HepG2 (cell line): ENCODE results near the gene PFDN5. TPM values are rescaled to one million over a fixed set of nuclear protein-coding genes. Genes with fewer than 3 reads are reported as not detected.

Experiments used
- FOSL2 ChIP-seq: sonication (generic); formaldehyde crosslinking; IDR thresholded peaks from 2 replicates; pipeline ENCODE4 v1.4.0; 2020; ENCODE audit warnings: missing genetic modification reagents
- MXI1 ChIP-seq: IDR thresholded peaks from 3 replicates; pipeline ENCODE4 v1.6.1; 2012; ENCODE audit warnings: low read depth, low read length, inconsistent platforms, borderline replicate concordance
- POGZ ChIP-seq: sonication (generic); formaldehyde crosslinking; IDR thresholded peaks from 2 replicates; pipeline ENCODE4 v1.4.0; 2020; ENCODE audit warnings: mild to moderate bottlenecking, missing genetic modification reagents
- SP140L ChIP-seq: sonication (generic); formaldehyde crosslinking; IDR thresholded peaks from 2 replicates; pipeline ENCODE4 v1.4.0; 2020; ENCODE audit warnings: missing genetic modification reagents, borderline replicate concordance
- SUZ12 ChIP-seq: fragments of 150-350 bp; IDR thresholded peaks from 2 replicates; pipeline ENCODE4 v1.6.1; 2014; ENCODE audit warnings: low read depth, low read length
- TRAFD1 ChIP-seq: sonication (generic); formaldehyde crosslinking; IDR thresholded peaks from 2 replicates; pipeline ENCODE4 v1.5.1; 2020; ENCODE audit warnings: missing genetic modification reagents, mild to moderate bottlenecking, borderline replicate concordance
- ZKSCAN8 ChIP-seq: IDR thresholded peaks from 2 replicates; pipeline ENCODE4 v1.6.1; 2016; ENCODE audit warnings: borderline replicate concordance, missing genetic modification reagents, missing compliant biosample characterization
- ZNF142 ChIP-seq: sonication (generic); formaldehyde crosslinking; IDR thresholded peaks from 2 replicates; pipeline ENCODE4 v1.4.0; 2020; ENCODE audit warnings: missing genetic modification reagents
- ZNF180 ChIP-seq: sonication (generic); formaldehyde crosslinking; IDR thresholded peaks from 2 replicates; pipeline ENCODE4 v1.4.0; 2020; ENCODE audit warnings: low read depth, missing genetic modification reagents, borderline replicate concordance
- ZNF44 ChIP-seq: sonication (generic); formaldehyde crosslinking; IDR thresholded peaks from 2 replicates; pipeline ENCODE4 v1.5.1; 2020; ENCODE audit warnings: mild to moderate bottlenecking, missing genetic modification reagents
- ZNF503 ChIP-seq: sonication (generic); formaldehyde crosslinking; IDR thresholded peaks from 2 replicates; pipeline ENCODE4 v1.4.0; 2020; ENCODE audit warnings: missing genetic modification reagents
- ZNF720 ChIP-seq: sonication (generic); formaldehyde crosslinking; IDR thresholded peaks from 2 replicates; pipeline ENCODE4 v1.4.0; 2020; ENCODE audit warnings: missing genetic modification reagents
- ZNF740 ChIP-seq: sonication (generic); formaldehyde crosslinking; IDR thresholded peaks from 2 replicates; pipeline ENCODE4 v1.4.0; 2020; ENCODE audit warnings: missing genetic modification reagents
- ZNF768 ChIP-seq: sonication (generic); formaldehyde crosslinking; IDR thresholded peaks from 2 replicates; pipeline ENCODE4 v1.4.0; 2020; ENCODE audit warnings: missing genetic modification reagents
- ZNF792 ChIP-seq: IDR thresholded peaks from 2 replicates; pipeline ENCODE4 v1.6.1; 2016
- ZSCAN5A ChIP-seq: sonication (generic); formaldehyde crosslinking; IDR thresholded peaks from 2 replicates; pipeline ENCODE4 v1.8.0; 2022; ENCODE audit warnings: mild to moderate bottlenecking, missing genetic modification reagents, borderline replicate concordance
- polyA plus RNA-seq, 8 experiments: library from polyadenylated mRNA; depleted of rRNA in 3 of 8; stranded (reverse) in 7 of 8; unstranded in 1 of 8; fragments of >200 nt; fragmentation: Illumina TruSeq in 4 of 8; extraction: Trizol in 4 of 8; gene quantifications; 2 replicates each; pipeline versions ENCODE4 v1.2.1 to v1.2.3, GENCODE V29; 2011 to 2016; ENCODE audit warnings: low read depth in 4 of 8, missing spikeins in 1 of 8, mixed read lengths in 1 of 8; ENCODE audit not compliant: insufficient read depth in 1 of 8
- total RNA-seq, 5 experiments: library from RNA; depleted of rRNA; stranded (reverse); fragments of >200 nt; fragmentation: Illumina TruSeq; extraction: Trizol; gene quantifications; 2 replicates each; pipeline ENCODE4 v1.2.3, GENCODE V29; 2016; ENCODE audit warnings: low read depth in 1 of 5

PFDN5 gene
- total and polyA plus RNA-seq, 2 of the 13 experiments (the other 11 are each of a cell fraction or from before 2014, with no cell fraction given): 449 to 462 TPM

- TF ChIP-seq ZNF180 (CRISPR knock-in tag) (no peak), FOSL2 (CRISPR knock-in tag) (no peak; the same call in 1 of the 2 replicates), ZNF503 (peak; percentile 27; the same call in 1 of the 2 replicates), ZKSCAN8 (CRISPR knock-in tag) (no peak), ZNF740 (CRISPR knock-in tag) (no peak), ZNF768 (CRISPR knock-in tag) (0 out of 2 replicates have a peak, but pooled peaks have one; percentile 19), ZNF44 (CRISPR knock-in tag) (peak; percentile 54; the same call in 1 of the 2 replicates), POGZ (CRISPR knock-in tag) (peak; percentile 65), SP140L (CRISPR knock-in tag) (no peak), SUZ12 (no peak), TRAFD1 (no peak), MXI1 (peak; percentile 59; the same call in 1 of the 3 replicates), ZNF792 (CRISPR knock-in tag) (peak; percentile 70; the same call in 1 of the 2 replicates), ZNF142 (CRISPR knock-in tag) (peak; percentile 67), ZNF720 (CRISPR knock-in tag) (no peak), ZSCAN5A (CRISPR knock-in tag) (peak; percentile 55; the same call in 1 of the 2 replicates)
Observed at GRCh38 chr12:53324779-53325510, 29.6 kb downstream of the PFDN5 start (continued).
